ENCODE results near the gene TBATA. TPM values are rescaled to one million over a fixed set of nuclear protein-coding genes. Genes with fewer than 3 reads are reported as not detected.
A peak's percentile ranks its signal among the peaks of the same experiment; 100 is the strongest.

TBATA gene
- total and polyA plus RNA-seq, 2 experiments from 2014 or later: not detected

GRCh38 chr10:70803775-70804420 lies 18.7 kb upstream of the TBATA start:
- Histone ChIP-seq H3K36me3 (no peaks in the 10 kb centered on the region), H3K4me3 (no peak overlapping the region), H3K27me3 (no peaks in the 10 kb centered on the region), H3K4me1 (ENCODE audit: low read depth) (no peaks in the 10 kb centered on the region), H3K9me3 (ENCODE audit: low read depth) (no peaks in the 10 kb centered on the region), H3K27ac (no peak overlapping the region)
- TF ChIP-seq CTCF (IDR thresholded peaks at IDR 0.05; ENCODE audit: low read depth, low read length): no peak
- DNase-seq (ENCODE audit: low read depth in 1 of 2, low spot score in 1 of 2): no peak

GRCh38 chr10:70801854-70802253 lies 16.7 kb upstream of the TBATA start:
- no peak for TF ChIP-seq CTCF (IDR thresholded peaks at IDR 0.05; ENCODE audit: low read depth, low read length)
- Histone ChIP-seq H3K4me1 (ENCODE audit: low read depth) (no peaks in the 10 kb centered on the region), H3K36me3 (no peaks in the 10 kb centered on the region), H3K9me3 (ENCODE audit: low read depth) (no peaks in the 10 kb centered on the region), H3K27me3 (no peaks in the 10 kb centered on the region), H3K4me3 (no peak overlapping the region), H3K27ac (no peak overlapping the region)
- no peak for DNase-seq (ENCODE audit: low read depth in 1 of 2, low spot score in 1 of 2)

GRCh38 chr10:70799124-70799523 lies 13.9 kb upstream of the TBATA start:
- Histone ChIP-seq H3K27me3 (no peaks in the 10 kb centered on the region), H3K4me3 (no peak overlapping the region), H3K36me3 (no peaks in the 10 kb centered on the region), H3K27ac (no peak overlapping the region), H3K9me3 (ENCODE audit: low read depth) (no peaks in the 10 kb centered on the region), H3K4me1 (ENCODE audit: low read depth) (no peaks in the 10 kb centered on the region)
- TF ChIP-seq CTCF (IDR thresholded peaks at IDR 0.05; ENCODE audit: low read depth, low read length): no peak
- peak in 1 of 2 donors; percentile 45 for DNase-seq (ENCODE audit: low read depth in 1 of 2, low spot score in 1 of 2)

- Histone ChIP-seq H3K27ac (no peak overlapping the region), H3K4me3 (no peak overlapping the region), H3K27me3 (no peaks in the 10 kb centered on the region), H3K9me3 (ENCODE audit: low read depth) (no peaks in the 10 kb centered on the region), H3K36me3 (no peaks in the 10 kb centered on the region), H3K4me1 (ENCODE audit: low read depth) (no peaks in the 10 kb centered on the region)
- TF ChIP-seq CTCF (IDR thresholded peaks at IDR 0.05; ENCODE audit: low read depth, low read length): no peak
- DNase-seq (ENCODE audit: low read depth in 1 of 2, low spot score in 1 of 2): no peak
These were observed 12.7 kb upstream of the TBATA start for GRCh38 chr10:70797840-70798239.

- no peak overlapping the region for H3K4me3 ChIP-seq
- no peak for TF ChIP-seq CTCF (IDR thresholded peaks at IDR 0.05; ENCODE audit: low read depth, low read length)
- H3K27me3 ChIP-seq: no peaks in the 10 kb centered on the region
These were observed 10.4 kb upstream of the TBATA start for GRCh38 chr10:70795613-70796012.

More at GRCh38 chr10:70795613-70796012, 10.4 kb upstream of the TBATA start:
- H3K9me3 ChIP-seq (ENCODE audit: low read depth): no peaks in the 10 kb centered on the region
- H3K36me3 ChIP-seq: no peaks in the 10 kb centered on the region
- no peak overlapping the region for H3K27ac ChIP-seq
- no peak for DNase-seq (ENCODE audit: low read depth in 1 of 2, low spot score in 1 of 2)
- no peaks in the 10 kb centered on the region for H3K4me1 ChIP-seq (ENCODE audit: low read depth)

Data from cardiac muscle cell (in vitro differentiated cells and primary cell).